PC-9 (cell line): ENCODE data around the gene TNNI3K. TPM values are rescaled to one million over a fixed set of nuclear protein-coding genes. Genes with fewer than 3 reads are reported as not detected.
A peak's percentile ranks its signal among the peaks of the same experiment; 100 is the strongest.

ENCODE experiments used
- BruUV-seq: library from RNA; stranded (reverse); fragments of 400-500 nt; replicated peaks from 2 replicates; lab custom pipeline; 2021; lab: Mats Ljungman, UMichigan
- CTCF ChIA-PET: fragments of 300-600 bp; sonication (Branson Sonifier 250); formaldehyde crosslinking; loops from one replicate; lab custom pipeline; 2022; ENCODE audit warnings: antibody characterized with exemption; lab: Charles Lee
- POLR2A ChIA-PET: fragments of 300-600 bp; sonication (Branson Sonifier 250); formaldehyde crosslinking; loops from one replicate; lab custom pipeline; 2022; ENCODE audit warnings: antibody characterized with exemption; ENCODE audit not compliant: unreplicated experiment; lab: Charles Lee
- DNase-seq, 2 experiments: peaks; one replicate each; pipeline versions ENCODE4 v3.0.0 to v3.0.0-alpha.2; 2015 to 2022; ENCODE audit warnings: mixed read lengths in 1 of 2
- H2AFZ ChIP-seq: fragments of 200-600 bp; sonication (generic); 2 replicates; pipeline ENCODE4 v1.8.1; 2017; ENCODE audit warnings: antibody characterized with exemption
- H3F3A ChIP-seq: fragments of 200-600 bp; sonication (generic); 2 replicates; pipeline ENCODE4 v1.8.1; 2017; ENCODE audit warnings: antibody characterized with exemption, mild to moderate bottlenecking, low read depth; ENCODE audit not compliant: insufficient read depth
- H3K27ac ChIP-seq: fragments of 200-600 bp; sonication (generic); 2 replicates; pipeline ENCODE4 v1.6.1; 2016; ENCODE audit warnings: mixed run types
- H3K27me3 ChIP-seq: fragments of 200-600 bp; sonication (generic); 2 replicates; pipeline ENCODE4 v1.6.1; 2016; ENCODE audit warnings: low read depth, mixed run types; ENCODE audit not compliant: insufficient read depth
- H3K36me3 ChIP-seq: fragments of 200-600 bp; sonication (generic); 2 replicates; pipeline ENCODE4 v1.6.1; 2016; ENCODE audit warnings: low read depth, mixed run types
- H3K4me1 ChIP-seq: fragments of 200-600 bp; sonication (generic); replicated peaks from 2 replicates; pipeline ENCODE4 v1.6.1; 2016; ENCODE audit warnings: mixed run types; ENCODE audit not compliant: insufficient read depth
- H3K4me2 ChIP-seq: fragments of 200-600 bp; sonication (generic); 2 replicates; pipeline ENCODE4 v1.6.1; 2017; ENCODE audit warnings: mixed run types
- H3K4me3 ChIP-seq: fragments of 200-600 bp; sonication (generic); 2 replicates; pipeline ENCODE4 v1.6.1; 2016; ENCODE audit warnings: mixed run types
- H3K79me2 ChIP-seq: fragments of 200-600 bp; sonication (generic); 2 replicates; pipeline ENCODE4 v1.6.1; 2017; ENCODE audit warnings: low read depth, mixed run types
- H3K9me2 ChIP-seq: fragments of 200-600 bp; sonication (generic); 2 replicates; pipeline ENCODE4 v1.8.1; 2017; ENCODE audit warnings: mild to moderate bottlenecking; ENCODE audit not compliant: insufficient read depth
- H3K9me3 ChIP-seq: fragments of 200-600 bp; sonication (generic); 2 replicates; pipeline ENCODE4 v1.8.1; 2016; ENCODE audit warnings: low read depth; ENCODE audit not compliant: insufficient read depth
- H4K20me1 ChIP-seq: fragments of 200-600 bp; sonication (generic); 2 replicates; pipeline ENCODE4 v1.8.1; 2017; ENCODE audit not compliant: insufficient read depth
- CTCF ChIP-seq: fragments of 200-600 bp; sonication (generic); conservative IDR thresholded peaks from 2 replicates; pipeline ENCODE4 v1.6.1; 2017; ENCODE audit warnings: mixed run types, antibody characterized with exemption, mild to moderate bottlenecking, moderate library complexity
- EZH2 ChIP-seq: fragments of 200-600 bp; sonication (generic); IDR thresholded peaks from 2 replicates; pipeline ENCODE4 v1.8.0; 2017; ENCODE audit warnings: antibody characterized with exemption, low read depth
- intact Hi-C: fragments of 100-400 bp; cut with micrococcal nuclease; formaldehyde crosslinking; loops from one replicate; pipeline ENCODE4 v1.10.0; 2022; ENCODE audit not compliant: unreplicated experiment
- total RNA-seq: library from RNA; stranded (reverse); gene quantifications from 2 replicates; pipeline ENCODE4 v1.2.3, GENCODE V29; 2021

Gene TNNI3K
- total RNA-seq, 1 experiment from 2014 or later = 1.4 TPM

GRCh38 chr1:74526708-74527107 lies 291.5 kb downstream of the TNNI3K start:
- Histone ChIP-seq H3K79me2 (no peaks in the 10 kb centered on the region), H3K4me3 (no peak overlapping the region), H2AFZ (0 out of 2 replicates have a peak overlapping the region, but pooled peaks have one; percentile 23), H3K36me3 (no peaks in the 10 kb centered on the region), H3K9me3 (no peaks in the 10 kb centered on the region), H3F3A (no peaks in the 10 kb centered on the region), H3K9me2 (no peaks in the 10 kb centered on the region), H3K27ac (no peak overlapping the region), H4K20me1 (no peaks in the 10 kb centered on the region), H3K27me3 (no peaks in the 10 kb centered on the region), H3K4me2 (no peak overlapping the region), H3K4me1 (no peaks in the 10 kb centered on the region)
- ChIA-PET CTCF (no interaction called here), POLR2A (no interaction called here)
- no peak for DNase-seq
- no TSS peak for BruUV-seq
- intact Hi-C loops = no loop called here
- no peak for TF ChIP-seq EZH2
- TF ChIP-seq CTCF = no peak

GRCh38 chr1:74528123-74528522 lies 292.9 kb downstream of the TNNI3K start:
- Histone ChIP-seq H3K4me3 (no peak overlapping the region), H3K4me1 (no peaks in the 10 kb centered on the region), H3K9me2 (no peaks in the 10 kb centered on the region), H3K4me2 (no peak overlapping the region), H3K27me3 (no peaks in the 10 kb centered on the region), H3K27ac (no peak overlapping the region), H2AFZ (no peak overlapping the region), H3F3A (no peaks in the 10 kb centered on the region), H3K36me3 (no peaks in the 10 kb centered on the region), H3K9me3 (no peaks in the 10 kb centered on the region), H3K79me2 (no peaks in the 10 kb centered on the region), H4K20me1 (no peaks in the 10 kb centered on the region)
- intact Hi-C loops = no loop called here
- BruUV-seq = no TSS peak
- TF ChIP-seq EZH2 (no peak), CTCF (no peak)
- ChIA-PET CTCF (no interaction called here), POLR2A (no interaction called here)
- no peak for DNase-seq

GRCh38 chr1:74530892-74531291 lies 295.7 kb downstream of the TNNI3K start:
- CTCF ChIA-PET = no interaction called here

More at GRCh38 chr1:74530892-74531291, 295.7 kb downstream of the TNNI3K start:
- Histone ChIP-seq H3F3A (no peaks in the 10 kb centered on the region), H2AFZ (no peak overlapping the region), H3K9me3 (no peaks in the 10 kb centered on the region; the same call in 1 of the 2 replicates), H3K4me3 (no peak overlapping the region), H3K27ac (no peak overlapping the region), H3K36me3 (no peaks in the 10 kb centered on the region), H4K20me1 (no peaks in the 10 kb centered on the region), H3K79me2 (no peaks in the 10 kb centered on the region), H3K9me2 (no peaks in the 10 kb centered on the region), H3K4me2 (no peak overlapping the region), H3K27me3 (no peaks in the 10 kb centered on the region), H3K4me1 (no peaks in the 10 kb centered on the region)
- BruUV-seq = no TSS peak
- intact Hi-C loops = no loop called here
- no peak for TF ChIP-seq CTCF
- no peak for TF ChIP-seq EZH2
- POLR2A ChIA-PET = no interaction called here
- DNase-seq = no peak
